HG03439 (cell line): ENCODE measurements around the gene SEMG1.

Experiments used
- ATAC-seq: cut with Tn5 transposase; IDR thresholded peaks from one replicate; pipeline ENCODE4 v1.9.1; 2021; ENCODE audit warnings: mild to moderate bottlenecking, moderate library complexity; ENCODE audit not compliant: unreplicated experiment

SEMG1 gene, protein sequence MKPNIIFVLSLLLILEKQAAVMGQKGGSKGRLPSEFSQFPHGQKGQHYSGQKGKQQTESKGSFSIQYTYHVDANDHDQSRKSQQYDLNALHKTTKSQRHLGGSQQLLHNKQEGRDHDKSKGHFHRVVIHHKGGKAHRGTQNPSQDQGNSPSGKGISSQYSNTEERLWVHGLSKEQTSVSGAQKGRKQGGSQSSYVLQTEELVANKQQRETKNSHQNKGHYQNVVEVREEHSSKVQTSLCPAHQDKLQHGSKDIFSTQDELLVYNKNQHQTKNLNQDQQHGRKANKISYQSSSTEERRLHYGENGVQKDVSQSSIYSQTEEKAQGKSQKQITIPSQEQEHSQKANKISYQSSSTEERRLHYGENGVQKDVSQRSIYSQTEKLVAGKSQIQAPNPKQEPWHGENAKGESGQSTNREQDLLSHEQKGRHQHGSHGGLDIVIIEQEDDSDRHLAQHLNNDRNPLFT

DNA sequence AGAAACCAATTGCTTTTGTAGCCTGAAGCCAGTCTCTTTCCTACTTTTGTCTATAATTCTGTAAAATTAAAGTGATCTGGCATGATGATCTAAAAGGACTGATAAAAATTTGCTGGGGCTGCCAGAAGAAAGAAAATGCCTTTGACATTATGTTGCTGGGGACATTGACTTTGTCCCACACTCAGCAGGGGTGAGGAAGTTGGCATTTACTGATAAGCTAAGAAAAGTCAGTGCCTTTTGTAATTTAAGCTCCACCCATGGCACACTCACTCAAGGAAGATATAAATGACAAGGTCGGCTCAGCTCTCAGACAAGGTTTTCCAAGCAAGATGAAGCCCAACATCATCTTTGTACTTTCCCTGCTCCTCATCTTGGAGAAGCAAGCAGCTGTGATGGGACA is at the start of gene SEMG1:
TSS of gene SEMG1 (plus strand) at position 309 of the 400 bp plus-strand sequence. CDS start at position 330, 21 bp downstream.
- no peak for ATAC-seq

GRCh38 chr20:45157962-45158361 is 48.9 kb upstream of the SEMG1 start:
- ATAC-seq, result no peak

- ATAC-seq, result no peak
Observed at GRCh38 chr20:45163083-45163803, 43.6 kb upstream of the SEMG1 start.

- no peak for ATAC-seq
Observed at GRCh38 chr20:45164906-45165305, 41.9 kb upstream of the SEMG1 start.

DNA sequence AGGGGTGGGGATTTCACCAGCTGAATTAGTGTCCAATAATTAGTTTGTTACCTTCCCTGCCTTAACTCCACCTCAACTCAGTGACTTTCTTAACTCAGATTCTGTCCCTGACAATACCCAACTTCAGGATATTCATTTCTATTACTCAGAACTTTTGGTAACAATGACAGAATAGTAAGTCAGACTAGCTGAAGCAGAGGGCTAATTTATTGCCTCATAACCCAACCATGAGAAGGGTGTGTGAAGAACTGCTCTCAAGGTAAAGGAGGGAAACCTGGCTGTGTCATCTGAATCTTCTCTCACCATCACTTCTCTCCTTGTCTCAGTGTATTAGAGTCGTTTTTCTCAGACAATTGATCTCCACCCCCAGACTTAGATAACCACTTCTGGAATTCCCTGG is 33.3 kb upstream of the SEMG1 start:
- no peak for ATAC-seq

- ATAC-seq, result no peak
Observed at GRCh38 chr20:45174434-45175364, 32.1 kb upstream of the SEMG1 start, which contains the start of gene PI3. Gene PI3, plus strand, starts transcription at chr20:45174902. Its CDS starts 21 bp downstream, at chr20:45174923.

GRCh38 chr20:45176526-45177267 is 30.1 kb upstream of the SEMG1 start:
- ATAC-seq, result no peak

- no peak for ATAC-seq
Observed at GRCh38 chr20:45179166-45179565, 27.7 kb upstream of the SEMG1 start.

DNA sequence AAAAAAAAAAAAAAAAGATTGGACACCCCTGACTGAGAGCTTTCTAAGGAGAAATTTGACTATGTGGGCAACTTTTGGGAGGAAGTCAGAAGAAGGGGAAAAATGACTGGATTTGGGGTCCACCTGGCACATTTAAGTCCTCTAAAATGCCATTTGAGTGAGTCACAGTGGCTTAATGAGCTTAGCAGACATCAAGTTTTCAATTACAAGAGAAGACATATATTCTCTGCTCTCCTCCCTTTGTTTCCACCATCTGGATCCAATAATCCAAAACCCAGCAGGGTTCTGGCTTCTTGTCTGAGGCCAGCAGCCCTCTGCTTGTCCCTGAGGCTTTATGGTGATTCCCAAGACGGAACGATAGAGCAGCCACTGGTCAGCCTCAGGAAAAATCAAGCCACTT is 25.2 kb upstream of the SEMG1 start:
- ATAC-seq, result no peak

DNA sequence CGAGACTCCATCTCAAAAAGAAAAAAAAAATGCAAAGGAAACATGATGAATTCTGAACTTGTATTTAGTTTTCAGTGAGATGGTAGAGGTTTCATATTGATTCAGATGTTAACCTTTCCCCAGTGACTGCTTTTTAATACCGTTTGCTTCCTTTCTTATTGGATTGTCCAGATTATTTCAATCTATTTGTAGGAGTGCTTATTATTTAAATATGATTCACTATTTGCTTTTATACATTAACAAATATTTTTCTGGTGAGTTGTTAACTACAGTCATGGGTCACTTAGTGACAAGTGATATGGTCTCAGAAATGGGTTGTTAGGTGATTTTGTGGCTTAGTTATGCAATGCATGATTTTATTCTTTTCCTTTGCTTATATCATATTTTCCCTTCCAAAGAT is 23.7 kb upstream of the SEMG1 start:
- no peak for ATAC-seq

GRCh38 chr20:45187693-45188092 is 19.1 kb upstream of the SEMG1 start:
- no peak for ATAC-seq

GRCh38 chr20:45189067-45189609 is 17.7 kb upstream of the SEMG1 start:
- ATAC-seq, result no peak

GRCh38 chr20:45189861-45190260 is 17.0 kb upstream of the SEMG1 start:
- ATAC-seq, result no peak

DNA sequence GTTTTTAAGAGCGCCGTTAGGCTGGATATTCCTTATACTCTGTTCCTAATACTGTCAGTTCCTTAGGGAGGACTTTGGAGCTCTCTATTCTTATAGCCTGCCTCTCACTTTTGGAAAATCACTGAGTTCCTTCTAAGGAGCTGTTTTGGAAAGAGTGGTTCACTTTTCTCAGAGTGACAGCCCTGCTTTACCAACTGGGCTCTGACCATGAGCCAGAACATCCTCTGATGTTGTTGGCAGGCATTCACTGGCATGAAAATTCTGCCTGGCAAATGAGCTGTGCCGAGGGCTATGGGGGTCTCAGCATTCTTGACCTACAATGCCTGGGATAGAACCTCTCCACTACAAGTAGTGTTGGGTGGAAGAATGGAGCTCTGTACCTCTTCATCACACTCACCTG is 14.9 kb upstream of the SEMG1 start:
- no peak for ATAC-seq

GRCh38 chr20:45193331-45193730 is 13.5 kb upstream of the SEMG1 start:
- ATAC-seq, result no peak

- ATAC-seq, result no peak
Observed at GRCh38 chr20:45209924-45210323, 3.1 kb downstream of the SEMG1 start.

DNA sequence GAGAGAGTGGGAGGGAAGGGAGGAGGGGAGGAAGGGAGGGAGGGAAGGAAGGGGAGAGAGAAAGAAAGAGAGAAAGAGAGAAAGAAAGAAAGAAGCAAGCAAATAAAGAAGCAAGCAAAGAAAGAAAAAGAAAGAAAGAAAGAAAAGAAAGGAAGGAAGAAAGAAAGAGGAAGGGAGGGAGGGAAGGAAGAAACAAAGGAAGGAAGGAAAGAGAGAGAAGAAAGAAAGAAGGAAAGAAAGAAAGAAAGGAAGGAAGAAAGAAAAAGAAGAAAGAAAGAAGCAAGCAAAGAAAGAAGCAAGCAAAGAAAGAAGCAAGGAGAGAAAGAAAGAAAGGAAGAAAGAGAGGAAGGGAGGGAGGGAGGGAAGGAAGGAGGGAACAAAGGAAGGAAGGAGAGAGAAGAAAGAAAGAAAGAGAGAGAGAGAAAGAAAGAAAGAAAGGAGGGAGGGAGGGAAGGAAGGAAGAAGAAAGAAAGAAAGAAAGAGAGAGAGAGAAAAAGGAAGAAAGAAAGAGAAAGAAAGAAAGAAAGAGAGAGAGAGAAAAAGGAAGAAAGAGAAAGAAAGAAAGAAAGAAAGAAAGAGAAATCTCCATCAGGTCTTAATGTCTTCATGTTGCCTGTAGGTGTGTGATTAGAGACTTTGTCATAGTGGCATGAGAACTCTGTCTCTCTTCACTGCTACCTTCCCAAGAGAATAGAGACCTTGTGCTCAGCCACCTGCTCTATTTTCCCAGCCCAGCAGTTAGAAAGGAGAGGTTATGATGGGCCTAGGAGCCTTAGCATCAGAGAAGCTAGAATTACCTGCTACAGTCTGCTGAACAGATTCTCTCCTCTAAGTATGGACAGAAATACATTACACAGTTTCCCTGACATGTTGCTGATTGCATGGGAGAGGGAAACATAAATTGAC is 5.0 kb downstream of the SEMG1 start:
- ATAC-seq, result no peak

DNA sequence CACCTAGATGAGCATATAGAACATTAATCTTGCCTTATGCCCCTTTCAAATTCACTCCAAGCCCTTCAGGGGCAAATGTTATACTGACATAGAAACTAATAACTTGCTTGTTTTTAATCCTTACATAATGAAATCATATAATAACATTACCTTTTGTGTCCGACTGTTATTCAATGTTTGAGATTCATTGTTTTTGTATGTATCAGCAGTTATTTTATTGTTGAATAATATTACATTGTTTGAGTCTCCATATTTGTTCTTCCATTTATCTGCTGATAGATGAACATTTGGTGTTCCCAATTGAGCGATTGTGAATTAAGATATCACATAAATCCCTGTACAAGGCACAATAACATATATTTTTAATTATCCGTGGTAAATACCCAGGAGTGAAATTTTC is 6.0 kb downstream of the SEMG1 start:
- no peak for ATAC-seq

DNA sequence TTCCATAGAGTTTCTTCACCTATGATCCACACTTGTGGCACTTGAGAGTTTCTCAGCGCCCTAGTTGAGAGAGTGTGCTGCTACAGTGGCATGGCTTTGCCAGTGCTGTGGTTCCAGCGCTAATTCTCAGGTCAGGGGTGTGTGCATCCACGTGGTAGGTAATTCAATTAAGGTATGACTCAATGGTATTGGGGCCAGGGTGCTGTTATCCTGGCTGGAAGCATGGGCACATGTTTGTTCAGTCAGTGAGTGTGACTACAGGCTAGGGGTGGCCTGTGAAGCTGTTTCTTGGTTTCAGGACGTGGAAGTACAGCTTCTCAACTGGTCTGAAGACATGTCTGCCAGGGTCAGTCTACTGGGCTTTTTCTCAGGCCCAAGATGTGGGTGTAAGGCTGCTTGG is 11.3 kb downstream of the SEMG1 start:
- ATAC-seq, result no peak
